Measurements from ENCODE around the gene OTOA. TPM values are rescaled to one million over a fixed set of nuclear protein-coding genes. Genes with fewer than 3 reads are reported as not detected.

Gene OTOA
- total RNA-seq, 4 donors from 2014 or later, result 0.40 TPM; not detected in 3

DNA sequence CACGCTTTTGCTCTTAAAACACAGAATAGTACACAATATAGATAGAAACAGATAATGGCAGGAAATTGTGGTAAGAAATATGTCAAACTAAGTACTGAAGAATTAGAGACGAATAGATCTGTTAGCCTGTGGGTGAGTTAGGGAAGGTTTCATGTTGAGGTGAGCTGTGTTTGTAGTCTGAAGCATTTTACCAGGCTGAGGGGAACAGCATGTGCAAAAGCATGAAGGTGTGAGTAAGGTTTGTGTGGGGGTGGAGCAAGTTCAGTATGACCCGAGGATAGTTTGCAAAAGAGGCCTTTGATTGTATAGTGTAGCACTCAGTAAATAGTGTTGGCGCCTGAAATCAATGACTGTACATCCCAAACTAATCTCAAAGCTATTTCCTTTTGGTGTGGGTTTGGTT, 25.2 kb upstream of the OTOA start:
- H3K36me3 ChIP-seq, result peaks cover 4% of the 10 kb centered on the region
- no peaks in the 10 kb centered on the region for H3K27me3 ChIP-seq
- no peak overlapping the region for H3K27ac ChIP-seq
- 62% methylated on average over 4 of the region's 4 CpGs for WGBS
- no peak for DNase-seq (ENCODE audit: low spot score in 2 of 2)
- H3K4me3 ChIP-seq, result no peak overlapping the region
- TF ChIP-seq, protein P1, sequence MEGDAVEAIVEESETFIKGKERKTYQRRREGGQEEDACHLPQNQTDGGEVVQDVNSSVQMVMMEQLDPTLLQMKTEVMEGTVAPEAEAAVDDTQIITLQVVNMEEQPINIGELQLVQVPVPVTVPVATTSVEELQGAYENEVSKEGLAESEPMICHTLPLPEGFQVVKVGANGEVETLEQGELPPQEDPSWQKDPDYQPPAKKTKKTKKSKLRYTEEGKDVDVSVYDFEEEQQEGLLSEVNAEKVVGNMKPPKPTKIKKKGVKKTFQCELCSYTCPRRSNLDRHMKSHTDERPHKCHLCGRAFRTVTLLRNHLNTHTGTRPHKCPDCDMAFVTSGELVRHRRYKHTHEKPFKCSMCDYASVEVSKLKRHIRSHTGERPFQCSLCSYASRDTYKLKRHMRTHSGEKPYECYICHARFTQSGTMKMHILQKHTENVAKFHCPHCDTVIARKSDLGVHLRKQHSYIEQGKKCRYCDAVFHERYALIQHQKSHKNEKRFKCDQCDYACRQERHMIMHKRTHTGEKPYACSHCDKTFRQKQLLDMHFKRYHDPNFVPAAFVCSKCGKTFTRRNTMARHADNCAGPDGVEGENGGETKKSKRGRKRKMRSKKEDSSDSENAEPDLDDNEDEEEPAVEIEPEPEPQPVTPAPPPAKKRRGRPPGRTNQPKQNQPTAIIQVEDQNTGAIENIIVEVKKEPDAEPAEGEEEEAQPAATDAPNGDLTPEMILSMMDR (IDR thresholded peaks at IDR 0.05), result no peak
- TF ChIP-seq EP300 (IDR thresholded peaks at IDR 0.05), result no peak
- TF ChIP-seq POLR2A (IDR thresholded peaks at IDR 0.05), result no peak
- no peak for TF ChIP-seq POLR2AphosphoS5 (IDR thresholded peaks at IDR 0.05)
- peaks cover 8% of the 10 kb centered on the region for H3K4me1 ChIP-seq
- H3K9me3 ChIP-seq, result no peaks in the 10 kb centered on the region

DNA sequence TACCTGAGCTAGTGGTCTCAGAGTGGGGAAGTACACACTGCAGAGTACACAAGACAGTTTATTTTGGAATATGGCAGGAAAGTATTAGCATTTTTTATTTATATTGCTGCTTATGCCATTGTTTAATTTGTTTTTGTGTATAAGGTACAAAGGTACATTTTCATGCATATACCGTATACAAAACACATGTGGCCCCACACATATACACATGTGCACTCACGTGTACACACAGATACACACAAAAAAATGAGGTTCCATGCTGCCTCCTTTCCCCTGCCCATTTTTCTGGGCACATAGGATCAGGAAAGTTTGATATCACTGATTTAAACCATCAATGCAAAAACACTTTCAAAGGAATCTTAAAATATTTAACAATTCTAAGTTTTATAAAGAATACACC, 24.3 kb upstream of the OTOA start:
- no peak for DNase-seq (ENCODE audit: low spot score in 2 of 2)
- TF ChIP-seq EP300 (IDR thresholded peaks at IDR 0.05) (no peak), POLR2A (IDR thresholded peaks at IDR 0.05) (no peak), POLR2AphosphoS5 (IDR thresholded peaks at IDR 0.05) (no peak)
- TF ChIP-seq, protein P1 (IDR thresholded peaks at IDR 0.05), result no peak
- H3K36me3 ChIP-seq, result peaks cover 6% of the 10 kb centered on the region
- no peak overlapping the region for H3K4me3 ChIP-seq
- no peaks in the 10 kb centered on the region for H3K9me3 ChIP-seq
- no peak overlapping the region for H3K27ac ChIP-seq
- WGBS, result 89% methylated on average over 2 of the region's 2 CpGs
- H3K27me3 ChIP-seq, result no peaks in the 10 kb centered on the region
- peaks cover 8% of the 10 kb centered on the region for H3K4me1 ChIP-seq

DNA sequence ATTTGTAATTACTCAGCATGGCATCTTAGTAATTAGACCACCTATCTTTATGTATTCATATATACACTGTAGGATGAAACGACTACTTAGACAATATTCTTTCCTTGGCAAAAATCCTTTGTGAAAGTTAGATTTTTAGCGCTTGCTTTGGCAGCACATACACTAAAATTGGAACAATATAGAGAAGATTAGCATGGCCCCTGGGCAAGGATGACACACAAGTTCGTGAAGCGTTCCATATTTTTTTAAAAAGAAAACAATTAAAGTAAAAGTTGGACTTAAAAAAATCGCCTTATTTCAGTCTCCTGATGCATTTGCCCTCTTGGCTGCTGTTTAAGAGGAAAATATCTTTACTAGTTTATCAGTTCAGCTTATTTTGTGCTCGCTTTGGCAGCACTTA, 21.9 kb upstream of the OTOA start:
- no peak overlapping the region for H3K4me3 ChIP-seq
- peaks cover 26% of the 10 kb centered on the region for H3K4me1 ChIP-seq
- TF ChIP-seq POLR2AphosphoS5 (IDR thresholded peaks at IDR 0.05) (no peak), POLR2A (IDR thresholded peaks at IDR 0.05) (no peak), EP300 (IDR thresholded peaks at IDR 0.05) (no peak)
- TF ChIP-seq, protein P1 (IDR thresholded peaks at IDR 0.05), result no peak
- peaks cover 5% of the 10 kb centered on the region for H3K36me3 ChIP-seq
- H3K27ac ChIP-seq, result no peak overlapping the region
- H3K9me3 ChIP-seq, result no peaks in the 10 kb centered on the region
- H3K27me3 ChIP-seq, result no peaks in the 10 kb centered on the region
- WGBS, result 56% methylated on average over 6 of the region's 6 CpGs
- no peak for DNase-seq (ENCODE audit: low spot score in 2 of 2)

DNA sequence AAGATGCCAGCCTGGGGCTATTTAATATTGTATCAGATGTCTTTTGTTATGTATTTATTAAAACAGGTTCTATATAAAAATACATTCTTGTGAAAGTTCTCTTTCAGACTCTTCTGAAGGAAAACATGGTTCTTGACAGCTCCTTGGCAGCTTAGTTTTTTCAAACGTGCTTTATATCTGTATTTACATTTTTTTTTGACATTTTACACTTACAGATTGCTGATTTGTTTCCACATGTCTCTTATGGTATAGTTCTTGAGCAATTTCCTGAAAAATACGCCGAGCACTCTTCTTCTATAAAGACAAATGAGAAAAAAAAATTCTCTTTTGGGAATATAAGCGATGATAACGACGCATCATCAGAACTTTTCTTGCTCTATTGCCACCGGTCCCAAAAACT, 20.9 kb upstream of the OTOA start:
- H3K4me1 ChIP-seq, result peaks cover 26% of the 10 kb centered on the region
- 66% methylated on average over 7 of the region's 7 CpGs for WGBS

DNA sequence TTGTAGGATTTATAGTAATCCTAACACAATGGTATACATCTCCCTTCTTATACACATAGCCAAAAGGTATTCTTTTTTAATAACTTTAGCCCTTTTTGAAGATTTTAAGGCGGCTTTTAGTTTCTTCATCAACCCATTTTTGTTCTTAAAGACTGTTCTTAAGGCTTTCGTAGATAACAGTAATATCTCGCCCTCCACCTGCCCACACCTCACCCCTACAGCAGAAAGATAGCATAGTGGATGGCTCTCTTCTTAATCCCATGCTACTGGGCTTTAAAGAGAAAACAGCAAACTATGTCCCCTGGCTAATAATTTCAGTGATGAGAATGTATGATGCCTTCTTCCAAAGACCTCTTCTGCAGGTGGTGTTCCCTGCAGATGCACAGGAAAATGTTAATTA, 20.0 kb upstream of the OTOA start:
- Histone ChIP-seq H3K4me1 (peaks cover 26% of the 10 kb centered on the region), H3K9me3 (no peaks in the 10 kb centered on the region), H3K36me3 (peaks cover 2% of the 10 kb centered on the region), H3K27me3 (no peaks in the 10 kb centered on the region), H3K4me3 (no peak overlapping the region), H3K27ac (no peak overlapping the region)
- WGBS, result 95% methylated on average over 3 of the region's 3 CpGs
- TF ChIP-seq, protein P1 (IDR thresholded peaks at IDR 0.05), result no peak
- no peak for DNase-seq (ENCODE audit: low spot score in 2 of 2)

More for the DNA sequence above, 20.9 kb upstream of the OTOA start:
- no peak for DNase-seq (ENCODE audit: low spot score in 2 of 2)
- H3K27me3 ChIP-seq, result no peaks in the 10 kb centered on the region
- no peak overlapping the region for H3K4me3 ChIP-seq
- no peak for TF ChIP-seq POLR2AphosphoS5 (IDR thresholded peaks at IDR 0.05)
- TF ChIP-seq POLR2A (IDR thresholded peaks at IDR 0.05), result no peak
- TF ChIP-seq, protein P1 (IDR thresholded peaks at IDR 0.05), result no peak
- no peak overlapping the region for H3K27ac ChIP-seq
- H3K36me3 ChIP-seq, result peaks cover 2% of the 10 kb centered on the region
- no peaks in the 10 kb centered on the region for H3K9me3 ChIP-seq
